Thoracic aorta (tissue), 2 donors: Measurements from ENCODE around the gene HRC. TPM values are rescaled to one million over a fixed set of nuclear protein-coding genes. Genes with fewer than 3 reads are reported as not detected.

Experiments used
- ATAC-seq: fragments of 150-250 bp; one replicate; pipeline ENCODE4 v1.8.0; 2017; ENCODE audit warnings: low read depth; ENCODE audit not compliant: insufficient number of reproducible peaks, low FRiP score
- DNase-seq: peaks from one replicate; pipeline ENCODE4 v3.0.0-alpha.2; 2020; ENCODE audit warnings: low spot score
- H3K27ac ChIP-seq, 2 donors: fragments of 200-600 bp; sonication (generic); 1 replicate in 1 of 2; 2 replicates in 1 of 2; pipeline ENCODE4 v1.5.1; 2016; ENCODE audit warnings: mild to moderate bottlenecking in 2 of 2, moderate library complexity in 2 of 2
- H3K27me3 ChIP-seq: fragments of 200-600 bp; sonication (generic); replicated peaks from 2 replicates; pipeline ENCODE4 v1.6.0; 2016; ENCODE audit warnings: mild to moderate bottlenecking; ENCODE audit not compliant: insufficient read depth
- H3K36me3 ChIP-seq: fragments of 200-600 bp; sonication (generic); one replicate; pipeline ENCODE4 v1.5.1; 2016
- H3K4me1 ChIP-seq, 2 donors: fragments of 200-600 bp; sonication (generic); 1 replicate in 1 of 2; 2 replicates in 1 of 2; pipeline versions ENCODE4 v1.5.1 to v1.6.0; 2016; ENCODE audit warnings: low read depth in 2 of 2, mild to moderate bottlenecking in 1 of 2; ENCODE audit not compliant: control insufficient read depth in 1 of 2
- H3K4me3 ChIP-seq: fragments of 200-600 bp; sonication (generic); 2 replicates; pipeline ENCODE4 v1.5.1; 2016; ENCODE audit warnings: mild to moderate bottlenecking
- H3K9me3 ChIP-seq: fragments of 200-600 bp; sonication (generic); 2 replicates; pipeline ENCODE4 v1.5.1; 2016
- CTCF ChIP-seq: fragments of 200-600 bp; sonication (generic); IDR thresholded peaks from one replicate; pipeline ENCODE4 v1.5.1; 2019; ENCODE audit warnings: antibody characterized with exemption
- total RNA-seq, 2 donors: library from RNA; depleted of rRNA; stranded (reverse); fragments of >200 nt; gene quantifications; one replicate each; pipeline versions ENCODE4 v1.1.0 to v1.2.3, GENCODE V29; 2016

HRC gene
- total RNA-seq, 2 donors from 2014 or later = 2.2 to 6.5 TPM

GRCh38 chr19:49133621-49134454 is 21.4 kb downstream of the HRC start:
- Histone ChIP-seq H3K27me3 (no peaks in the 10 kb centered on the region), H3K27ac (no peak overlapping the region), H3K4me3 (peak overlapping the region; percentile 52), H3K9me3 (no peaks in the 10 kb centered on the region), H3K4me1 (peaks cover 0 to 13% of the 10 kb centered on the region in 2 donors), H3K36me3 (no peaks in the 10 kb centered on the region)
- DNase-seq (no peak), ATAC-seq (no peak)
- TF ChIP-seq CTCF = no peak

GRCh38 chr19:49132974-49133609 is 22.1 kb downstream of the HRC start:
- H3K9me3 ChIP-seq = no peaks in the 10 kb centered on the region
- TF ChIP-seq CTCF = no peak
- peak overlapping the region; percentile 52 for H3K4me3 ChIP-seq
- H3K36me3 ChIP-seq = no peaks in the 10 kb centered on the region
- no peaks in the 10 kb centered on the region for H3K27me3 ChIP-seq
- H3K4me1 ChIP-seq = peaks cover 6 to 21% of the 10 kb centered on the region in 2 donors
- no peak for DNase-seq
- no peak overlapping the region for H3K27ac ChIP-seq
- no peak for ATAC-seq

- TF ChIP-seq CTCF = no peak
- DNase-seq = no peak
- no peak for ATAC-seq
- Histone ChIP-seq H3K36me3 (no peaks in the 10 kb centered on the region), H3K4me1 (peaks cover 6 to 26% of the 10 kb centered on the region in 2 donors), H3K27ac (no peak overlapping the region), H3K9me3 (no peaks in the 10 kb centered on the region), H3K4me3 (no peak overlapping the region), H3K27me3 (no peaks in the 10 kb centered on the region)
These were observed 24.9 kb downstream of the HRC start for GRCh38 chr19:49130325-49130724.

- no peak for TF ChIP-seq CTCF
- Histone ChIP-seq H3K27me3 (no peaks in the 10 kb centered on the region), H3K36me3 (no peaks in the 10 kb centered on the region), H3K9me3 (no peaks in the 10 kb centered on the region), H3K4me3 (no peak overlapping the region), H3K4me1 (peaks cover 6 to 24% of the 10 kb centered on the region in 2 donors), H3K27ac (no peak overlapping the region)
- no peak for ATAC-seq
- DNase-seq = no peak
These were observed 26.0 kb downstream of the HRC start for GRCh38 chr19:49129238-49129583.

- Histone ChIP-seq H3K27ac (no peak overlapping the region), H3K4me3 (peak overlapping the region; percentile 60), H3K27me3 (no peaks in the 10 kb centered on the region), H3K9me3 (no peaks in the 10 kb centered on the region), H3K4me1 (peaks cover 6 to 19% of the 10 kb centered on the region in 2 donors), H3K36me3 (no peaks in the 10 kb centered on the region)
- no peak for DNase-seq
- no peak for TF ChIP-seq CTCF
- no peak for ATAC-seq
These were observed 26.5 kb downstream of the HRC start for GRCh38 chr19:49128545-49129237.
